CD4-positive, alpha-beta T cell treated with Interleukin-10 for 1 hour (primary cell): Measurements from ENCODE around the gene TCF12.

Experiments
- DNase-seq: peaks from one replicate; pipeline ENCODE4 v3.0.0-alpha.2; 2020

The TCF12 gene

GRCh38 chr15:57272771-57273357 is 354.4 kb downstream of the TCF12 start:
- DNase-seq, result no peak

GRCh38 chr15:57273402-57273801 is 355.0 kb downstream of the TCF12 start:
- no peak for DNase-seq

- no peak for DNase-seq
Observed at GRCh38 chr15:57278439-57278838, 360.0 kb downstream of the TCF12 start.

GRCh38 chr15:57280464-57280863 is 362.0 kb downstream of the TCF12 start:
- DNase-seq, result no peak

GRCh38 chr15:57281321-57281720 is 362.9 kb downstream of the TCF12 start:
- DNase-seq, result no peak

GRCh38 chr15:57282686-57283085 is 364.2 kb downstream of the TCF12 start:
- DNase-seq, result no peak

- no peak for DNase-seq
Observed at GRCh38 chr15:57283774-57284503, 365.5 kb downstream of the TCF12 start.

- no peak for DNase-seq
Observed at GRCh38 chr15:57284535-57284934, 366.1 kb downstream of the TCF12 start.

GRCh38 chr15:57285386-57285785 is 366.9 kb downstream of the TCF12 start:
- DNase-seq, result no peak

- no peak for DNase-seq
Observed at GRCh38 chr15:57286446-57287122, 368.1 kb downstream of the TCF12 start.

GRCh38 chr15:57287123-57287521 is 368.7 kb downstream of the TCF12 start:
- no peak for DNase-seq

GRCh38 chr15:57288926-57289580 is 370.6 kb downstream of the TCF12 start:
- no peak for DNase-seq

GRCh38 chr15:57290187-57290586 is 371.7 kb downstream of the TCF12 start:
- DNase-seq, result no peak

GRCh38 chr15:57290826-57291225 is 372.4 kb downstream of the TCF12 start:
- DNase-seq, result no peak

GRCh38 chr15:57296473-57297162 is 378.2 kb downstream of the TCF12 start:
- DNase-seq, result no peak

GRCh38 chr15:57297163-57297593 is 378.7 kb downstream of the TCF12 start:
- DNase-seq, result no peak

GRCh38 chr15:57297630-57298029 is 379.2 kb downstream of the TCF12 start:
- no peak for DNase-seq

GRCh38 chr15:57298204-57298603 is 379.8 kb downstream of the TCF12 start:
- DNase-seq, result no peak

GRCh38 chr15:57298843-57299550 is 380.6 kb downstream of the TCF12 start:
- no peak for DNase-seq

GRCh38 chr15:57301307-57301706 is 382.9 kb downstream of the TCF12 start:
- DNase-seq, result no peak

- no peak for DNase-seq
Observed at GRCh38 chr15:57302640-57303257, 384.3 kb downstream of the TCF12 start.

- no peak for DNase-seq
Observed at GRCh38 chr15:57305009-57305408, 386.6 kb downstream of the TCF12 start.
